HG03342 (cell line): Measurements from ENCODE around the gene DTX2.
A peak's percentile ranks its signal among the peaks of the same experiment; 100 is the strongest.
"Not testable (repeated sequence)": the region's sequence is repeated elsewhere in the genome, so short reads cannot be mapped to it uniquely, and the experiment has no call there.

Experiments
- ATAC-seq: cut with Tn5 transposase; IDR thresholded peaks from one replicate; pipeline ENCODE4 v1.9.1; 2021; ENCODE audit warnings: mild to moderate bottlenecking, moderate library complexity; ENCODE audit not compliant: unreplicated experiment

Gene DTX2

DNA sequence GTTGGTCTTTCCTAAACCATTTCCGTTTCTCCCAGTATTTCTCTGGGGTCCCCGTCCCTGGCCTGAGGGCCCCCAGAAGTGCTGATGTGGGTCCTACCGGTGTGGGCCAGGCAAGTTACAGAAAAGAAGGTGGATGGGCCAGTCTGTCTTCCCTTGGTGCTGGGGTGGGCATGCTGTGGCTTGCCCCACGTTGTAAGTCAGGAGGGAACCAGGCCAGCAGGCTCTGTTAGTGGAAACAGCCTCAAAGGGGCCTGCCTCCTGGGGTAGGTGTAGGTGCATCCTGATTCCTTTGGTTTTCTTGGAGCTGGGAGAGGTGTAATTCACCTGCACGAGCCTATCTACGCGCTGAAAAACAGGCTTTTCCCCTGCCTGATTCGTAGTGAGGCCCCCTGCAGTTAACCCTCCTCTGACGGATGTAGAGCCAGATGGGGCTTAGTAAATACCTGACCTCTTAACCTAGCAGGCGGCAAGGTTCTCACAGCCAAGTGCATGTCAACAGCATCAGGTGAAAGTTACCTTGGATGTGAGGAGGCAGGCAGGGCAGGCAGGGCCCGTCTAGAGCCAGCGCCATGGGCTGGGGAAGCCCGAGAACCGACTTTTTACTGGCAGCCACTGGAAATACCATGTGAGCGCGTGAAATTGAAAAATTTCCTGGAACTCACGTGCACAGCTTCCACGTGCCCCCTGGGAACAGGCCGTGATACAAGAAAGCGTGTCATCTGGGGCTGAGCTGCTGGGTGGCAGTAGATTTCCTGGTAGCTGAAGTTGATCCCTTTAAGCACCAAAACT is 24.5 kb downstream of the DTX2 start:
- peak; percentile 5 for ATAC-seq

DNA sequence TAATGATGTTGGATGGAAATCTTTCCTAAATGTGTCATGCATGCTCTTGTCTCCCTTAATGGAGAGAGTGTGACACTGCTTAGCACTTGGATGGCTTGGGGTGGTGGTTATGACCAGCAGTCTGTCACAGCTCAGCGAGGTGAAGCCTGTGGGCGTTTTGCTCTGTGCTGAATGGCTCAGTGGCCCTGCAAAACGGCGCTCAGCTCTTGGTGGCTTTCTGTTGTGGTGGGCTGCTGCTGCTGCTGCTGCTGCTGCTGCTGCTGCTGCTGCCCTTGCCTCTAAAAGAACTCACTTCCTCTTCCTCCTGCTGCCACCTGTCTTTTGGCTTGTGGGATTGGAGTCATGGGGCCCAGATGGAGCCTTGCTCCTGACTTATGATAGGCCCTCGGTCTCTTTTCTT is 25.1 kb downstream of the DTX2 start:
- peak; percentile 98 for ATAC-seq

DNA sequence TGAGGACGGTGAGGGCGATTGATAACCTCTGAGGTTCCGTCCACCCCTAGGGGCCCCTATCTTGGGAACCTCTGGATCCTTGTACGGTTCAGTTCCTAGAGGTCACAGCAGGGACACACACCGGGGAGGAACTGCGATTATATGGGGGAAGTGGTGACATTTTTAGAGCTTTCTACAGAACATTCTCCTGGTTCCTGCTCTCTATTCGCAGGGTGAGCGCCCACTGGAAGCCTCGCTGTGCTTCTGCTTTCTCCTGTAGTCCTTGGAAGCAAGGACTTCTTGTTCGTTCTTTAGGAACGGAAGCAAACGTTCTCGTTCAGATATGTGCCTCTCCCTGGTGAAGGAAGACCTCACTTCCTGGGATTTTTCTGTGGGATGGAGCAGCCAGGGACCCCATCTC is 26.5 kb downstream of the DTX2 start:
- ATAC-seq, result not testable (repeated sequence)

DNA sequence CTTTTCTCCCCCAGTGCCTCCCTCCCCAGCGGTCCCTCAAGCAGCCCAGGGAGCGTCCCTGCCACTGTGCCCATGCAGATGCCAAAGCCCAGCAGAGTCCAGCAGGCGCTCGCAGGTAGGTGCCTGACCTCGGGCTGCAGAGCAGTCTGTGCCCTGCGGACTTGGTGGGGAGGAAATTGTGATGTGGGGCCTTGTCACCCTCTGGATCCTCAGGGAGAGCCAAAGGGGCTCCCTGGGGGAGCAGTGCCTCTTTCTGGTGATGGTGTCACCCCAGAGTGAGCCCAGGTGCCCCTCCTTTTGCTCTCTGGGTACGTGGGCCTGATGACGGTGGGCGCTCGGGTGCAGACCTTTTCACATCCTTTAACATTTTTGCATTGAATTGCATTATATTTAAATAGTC is 30.6 kb downstream of the DTX2 start:
- not testable (repeated sequence) for ATAC-seq

DNA sequence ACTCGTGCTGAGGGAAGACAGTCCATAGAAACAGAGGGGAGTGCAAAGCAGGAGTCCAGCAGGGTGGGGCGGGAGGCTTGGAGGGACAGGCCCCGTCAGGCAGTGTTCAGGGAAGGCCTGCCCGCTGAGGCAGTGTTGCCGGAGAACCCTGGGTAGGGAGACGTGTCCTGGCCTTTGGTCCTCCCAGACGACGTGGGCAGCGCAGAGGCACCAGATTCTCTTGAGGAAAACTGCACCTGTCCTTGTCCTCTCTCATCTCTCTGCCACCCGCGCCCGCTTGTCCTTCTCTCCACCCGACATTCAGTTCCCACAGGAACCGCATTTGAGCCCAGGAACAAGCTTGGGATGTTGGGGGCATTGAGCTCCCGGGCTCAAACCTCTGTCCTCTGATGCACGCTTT is 34.2 kb downstream of the DTX2 start:
- ATAC-seq, result not testable (repeated sequence)

DNA sequence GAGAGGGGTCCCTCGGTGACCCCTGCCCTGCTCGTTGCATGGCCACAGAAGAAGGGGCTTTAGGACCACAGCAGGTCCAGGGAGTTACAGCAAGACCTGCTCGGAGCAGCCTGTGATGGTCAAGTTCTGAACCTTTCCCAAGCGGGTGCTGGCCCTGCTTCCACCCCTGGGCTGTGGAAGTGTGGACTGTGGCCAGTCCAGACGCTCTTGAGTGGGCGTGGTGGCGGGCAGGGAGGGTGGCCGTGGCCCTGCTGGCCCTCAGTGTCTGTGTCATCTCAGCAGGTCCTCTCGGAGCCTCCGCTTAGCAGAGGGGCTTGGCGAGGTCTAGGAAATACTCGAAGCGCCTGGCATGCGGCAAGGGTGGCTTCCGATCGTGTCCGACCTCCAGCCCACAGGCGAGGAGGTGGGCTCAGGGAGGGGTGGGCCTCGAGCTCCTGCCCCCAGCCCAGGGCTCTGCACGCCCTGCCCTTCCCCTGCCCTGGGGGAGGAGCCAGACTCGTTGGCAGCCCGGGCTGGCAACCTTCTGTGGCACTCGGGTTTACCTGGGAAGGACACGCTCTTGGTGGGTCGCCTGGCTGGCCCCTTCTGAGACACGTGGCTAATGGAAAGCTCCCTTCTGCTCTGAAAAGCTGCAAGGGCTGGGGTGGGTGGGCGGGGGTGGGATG is 36.5 kb downstream of the DTX2 start:
- not testable (repeated sequence) for ATAC-seq

DNA sequence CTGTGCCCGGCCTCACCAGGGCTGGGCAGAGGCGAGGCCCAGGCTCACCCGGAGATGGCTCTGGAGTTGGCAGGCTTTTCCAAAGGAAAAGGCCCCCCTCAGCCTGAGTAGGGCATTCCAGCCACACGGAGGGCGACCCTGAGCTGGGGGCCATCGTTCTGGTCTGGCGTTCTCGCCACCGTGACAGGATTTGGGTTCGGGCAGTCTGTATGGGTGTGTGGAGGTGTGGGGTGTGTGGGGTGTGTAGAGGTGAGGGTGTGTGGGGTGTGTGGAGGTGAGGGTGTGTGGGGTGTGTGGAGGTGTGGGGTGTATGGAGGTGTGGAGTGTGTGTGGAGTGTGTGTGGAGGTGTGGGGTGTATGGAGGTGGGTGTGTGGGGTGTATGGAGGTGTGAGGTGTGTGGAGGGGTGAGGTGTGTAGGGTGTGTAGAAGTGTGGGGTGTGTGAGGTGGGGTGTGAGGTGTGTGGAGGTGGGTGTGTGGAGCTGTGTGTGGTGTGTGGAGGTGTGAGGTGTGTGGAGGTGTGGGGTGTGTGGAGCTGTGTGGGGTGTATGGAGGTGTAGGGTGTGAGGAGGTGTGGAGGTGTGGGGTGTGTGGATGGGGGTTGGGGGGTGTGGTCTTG is 37.2 kb downstream of the DTX2 start:
- ATAC-seq, result not testable (repeated sequence)

DNA sequence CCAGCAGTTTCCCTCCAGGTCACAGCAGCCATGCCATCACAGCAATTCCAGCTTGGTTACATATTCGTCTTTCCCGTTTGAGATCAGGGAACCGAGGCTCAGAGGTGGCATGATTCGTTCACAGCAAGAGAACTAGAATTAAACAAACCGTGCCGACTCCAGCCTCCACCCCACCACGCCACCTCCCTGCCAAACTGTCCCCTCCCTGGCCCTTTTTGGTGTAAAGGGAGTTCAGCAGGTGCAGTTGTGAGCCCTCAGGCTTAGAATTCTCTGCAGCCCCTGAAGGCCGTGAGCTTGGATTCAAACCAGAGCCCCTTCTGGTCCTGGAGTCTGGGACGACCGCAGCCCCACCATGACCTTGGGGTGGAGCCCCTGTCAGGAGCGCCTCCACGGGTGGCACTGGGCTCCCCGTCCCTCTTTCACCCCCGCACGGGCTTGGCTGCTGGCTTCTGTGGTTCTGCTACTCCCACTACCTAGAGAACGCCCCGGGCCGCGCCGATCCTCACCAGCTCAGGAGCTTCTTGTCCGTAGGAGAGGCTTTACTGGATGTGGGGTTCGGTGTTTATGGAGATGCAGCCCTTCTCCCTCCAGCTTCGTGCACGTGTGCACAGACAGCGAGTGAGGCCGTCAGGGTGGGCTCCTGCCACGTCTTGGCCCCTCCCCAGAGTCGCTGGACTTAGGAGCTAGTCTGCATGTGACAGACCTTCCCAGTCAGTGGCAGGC is 37.9 kb downstream of the DTX2 start:
- ATAC-seq, result not testable (repeated sequence)

DNA sequence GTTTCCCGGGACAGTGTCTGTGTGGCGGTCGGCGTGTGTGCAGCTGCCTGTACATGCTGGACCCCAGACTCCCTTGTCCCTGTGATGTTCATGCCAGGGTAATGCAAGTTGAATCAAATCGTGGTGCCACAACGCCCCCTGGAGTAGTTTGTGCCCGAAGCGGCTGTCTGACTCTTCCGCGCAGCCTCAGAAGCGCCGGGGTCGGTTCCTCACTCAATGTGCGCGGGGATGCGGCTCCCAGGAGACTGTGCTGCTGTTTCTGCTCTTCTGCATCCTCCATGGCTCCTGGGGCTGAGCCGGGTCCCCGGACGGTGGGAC is 38.4 kb downstream of the DTX2 start:
- ATAC-seq, result not testable (repeated sequence)

DNA sequence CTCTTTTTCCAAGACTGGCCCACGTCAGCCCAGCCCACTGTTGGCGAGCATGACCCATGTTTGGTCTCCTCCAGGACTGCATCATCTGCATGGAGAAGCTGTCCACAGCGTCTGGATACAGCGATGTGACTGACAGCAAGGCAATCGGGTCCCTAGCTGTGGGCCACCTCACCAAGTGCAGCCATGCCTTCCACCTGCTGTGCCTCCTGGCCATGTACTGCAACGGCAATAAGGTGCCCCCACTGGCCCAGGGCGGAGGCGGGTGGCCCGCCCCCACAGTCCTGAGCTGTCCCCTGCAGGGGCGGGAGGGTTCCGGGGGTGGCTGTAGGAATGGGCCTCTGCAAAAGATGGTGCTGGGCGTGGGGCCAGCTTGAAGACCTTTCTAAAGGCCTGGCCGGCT is 40.7 kb downstream of the DTX2 start:
- ATAC-seq, result not testable (repeated sequence)

DNA sequence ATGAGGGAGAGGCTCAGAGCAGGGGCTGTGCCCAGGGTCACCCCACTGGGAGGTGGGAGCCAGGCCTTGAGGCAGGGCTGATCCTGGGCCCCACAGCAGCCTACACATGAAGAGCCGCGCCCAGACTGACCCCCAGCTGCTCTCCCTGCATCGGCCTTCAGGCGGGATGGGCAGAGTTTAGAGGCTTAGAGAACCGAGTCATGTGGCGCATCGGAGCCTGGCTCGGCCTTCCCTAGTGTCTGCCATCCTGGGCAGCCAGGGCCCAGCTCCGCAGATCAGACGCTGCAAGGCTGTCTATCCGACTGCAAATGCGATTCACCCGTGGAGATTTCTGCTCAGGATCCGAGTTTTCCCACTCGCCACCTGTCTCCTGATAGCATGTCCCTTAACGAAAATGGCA is 41.3 kb downstream of the DTX2 start:
- ATAC-seq, result not testable (repeated sequence)

DNA sequence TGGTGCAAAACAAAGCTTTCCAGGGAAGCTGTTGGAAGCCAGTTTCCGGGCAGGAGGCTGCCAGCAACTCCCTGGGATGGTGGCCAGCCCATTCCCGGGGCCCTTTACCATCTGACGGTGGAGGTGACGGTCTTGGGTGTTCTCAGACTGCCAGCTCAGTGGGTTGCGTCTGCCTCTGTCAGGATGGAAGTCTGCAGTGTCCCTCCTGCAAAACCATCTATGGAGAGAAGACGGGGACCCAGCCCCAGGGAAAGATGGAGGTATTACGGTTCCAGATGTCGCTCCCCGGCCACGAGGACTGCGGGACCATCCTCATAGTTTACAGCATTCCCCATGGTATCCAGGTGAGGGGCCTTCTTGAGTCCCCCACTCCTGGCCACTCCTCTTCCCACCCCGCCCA is 41.7 kb downstream of the DTX2 start:
- not testable (repeated sequence) for ATAC-seq

DNA sequence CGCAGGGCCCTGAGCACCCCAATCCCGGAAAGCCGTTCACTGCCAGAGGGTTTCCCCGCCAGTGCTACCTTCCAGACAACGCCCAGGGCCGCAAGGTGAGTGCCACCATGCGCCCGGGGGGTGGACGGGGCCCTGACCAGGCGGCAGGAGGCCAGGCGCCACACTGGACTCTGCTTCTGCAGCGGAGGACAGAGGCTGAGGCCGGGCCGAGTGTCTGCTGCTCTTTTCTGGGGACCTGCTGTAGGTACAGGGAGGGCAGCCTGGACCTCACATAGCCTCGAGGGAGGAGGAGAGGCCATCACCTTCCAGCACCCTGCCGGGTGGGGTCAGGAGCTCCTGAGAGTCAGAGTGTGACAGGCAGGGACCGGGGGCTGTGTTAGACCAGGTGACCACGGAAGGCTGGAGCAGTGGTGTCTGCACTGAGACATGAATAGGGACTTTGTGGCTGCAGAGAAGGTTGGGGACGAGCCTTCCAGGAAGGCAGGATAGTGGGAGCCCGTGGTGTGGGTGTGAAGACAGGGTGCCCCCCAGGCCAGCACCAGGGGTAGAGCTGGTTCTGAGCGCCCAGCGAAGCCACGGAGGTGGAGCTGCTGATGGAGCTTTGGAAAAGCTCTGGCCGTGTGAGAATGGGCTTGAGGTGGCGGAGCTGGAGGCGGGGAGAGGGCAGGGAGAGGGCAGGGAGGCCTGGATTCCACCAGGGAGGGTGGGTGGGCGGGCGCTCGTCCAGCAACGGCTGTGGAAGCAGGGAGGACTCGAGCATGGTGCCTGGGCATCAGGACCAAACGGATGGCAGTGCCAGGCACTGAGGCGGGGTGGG is 43.0 kb downstream of the DTX2 start:
- ATAC-seq, result not testable (repeated sequence)

DNA sequence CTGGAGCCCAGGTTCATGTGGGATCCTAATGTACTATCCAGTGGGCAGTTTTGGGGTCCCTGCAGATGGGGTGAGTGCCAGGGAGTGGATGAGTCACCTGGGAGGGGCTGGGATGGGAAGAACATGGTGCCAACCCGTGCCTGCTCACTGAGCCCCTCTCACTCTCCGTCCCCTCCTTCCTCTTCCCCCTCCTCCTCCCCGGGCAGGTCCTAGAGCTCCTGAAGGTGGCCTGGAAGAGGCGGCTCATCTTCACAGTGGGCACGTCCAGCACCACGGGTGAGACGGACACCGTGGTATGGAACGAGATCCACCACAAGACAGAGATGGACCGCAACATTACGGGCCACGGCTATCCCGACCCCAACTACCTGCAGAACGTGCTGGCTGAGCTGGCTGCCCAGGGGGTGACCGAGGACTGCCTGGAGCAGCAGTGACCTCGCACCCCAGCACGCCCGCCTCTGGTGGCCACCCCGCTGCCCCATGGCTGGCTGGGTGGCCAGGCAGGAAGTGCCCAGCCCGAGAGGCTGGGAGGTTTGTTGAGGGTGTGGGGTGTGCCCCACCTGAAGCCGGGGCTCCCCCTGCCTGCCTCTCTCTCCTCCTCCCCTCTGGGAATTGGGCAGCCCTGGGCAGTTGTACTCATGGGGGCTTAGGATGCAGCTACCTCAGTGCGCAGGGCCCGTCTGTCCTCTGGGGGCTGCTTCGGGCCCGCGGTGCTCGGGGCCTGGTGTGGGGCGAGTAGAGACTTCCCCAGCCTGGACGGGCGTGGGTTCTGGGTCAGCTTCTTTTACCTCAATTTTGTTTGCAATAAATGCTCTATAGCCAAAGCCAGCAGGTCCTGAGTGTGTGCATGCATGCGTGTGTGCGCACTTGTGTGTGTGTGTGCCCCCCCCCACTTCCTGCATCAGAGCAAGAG is 43.9 kb downstream of the DTX2 start:
- no peak for ATAC-seq

DNA sequence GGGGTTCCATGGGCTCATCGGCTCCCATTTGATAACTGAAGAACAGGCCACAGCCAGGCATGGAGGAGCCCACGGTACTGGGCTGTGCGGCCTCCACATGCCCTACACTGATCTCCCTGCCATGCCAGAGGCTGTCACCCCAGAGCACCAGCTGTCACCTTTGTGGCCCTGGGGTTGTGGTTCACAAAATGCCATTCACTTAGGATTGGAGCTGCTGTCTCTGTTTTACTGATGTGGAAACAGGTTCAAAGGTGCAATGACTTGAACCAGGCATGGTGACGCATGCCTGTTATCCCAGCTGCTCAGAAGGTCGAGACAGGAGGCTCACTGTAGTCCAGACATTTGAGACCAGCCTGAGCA is 44.6 kb downstream of the DTX2 start:
- ATAC-seq, result no peak

DNA sequence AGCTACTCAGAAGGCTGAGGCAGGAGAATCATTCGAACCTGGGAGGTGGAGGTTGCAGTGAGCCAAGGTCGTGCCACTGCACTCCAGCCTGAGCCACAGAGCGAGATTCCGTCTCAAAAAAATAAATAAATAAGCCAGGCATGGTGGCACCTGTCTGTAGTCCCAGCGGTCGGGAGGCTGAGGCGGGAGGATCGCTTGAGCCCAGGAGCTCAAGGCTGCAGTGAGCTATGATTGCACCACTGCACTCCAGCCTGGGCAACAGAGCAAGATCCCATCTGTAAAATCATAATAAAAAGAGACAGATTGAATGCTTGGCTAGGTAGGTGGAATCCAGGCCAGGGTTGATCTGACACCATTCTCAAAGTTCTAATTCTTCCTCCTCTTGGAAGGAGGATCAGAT is 45.1 kb downstream of the DTX2 start:
- not testable (repeated sequence) for ATAC-seq

DNA sequence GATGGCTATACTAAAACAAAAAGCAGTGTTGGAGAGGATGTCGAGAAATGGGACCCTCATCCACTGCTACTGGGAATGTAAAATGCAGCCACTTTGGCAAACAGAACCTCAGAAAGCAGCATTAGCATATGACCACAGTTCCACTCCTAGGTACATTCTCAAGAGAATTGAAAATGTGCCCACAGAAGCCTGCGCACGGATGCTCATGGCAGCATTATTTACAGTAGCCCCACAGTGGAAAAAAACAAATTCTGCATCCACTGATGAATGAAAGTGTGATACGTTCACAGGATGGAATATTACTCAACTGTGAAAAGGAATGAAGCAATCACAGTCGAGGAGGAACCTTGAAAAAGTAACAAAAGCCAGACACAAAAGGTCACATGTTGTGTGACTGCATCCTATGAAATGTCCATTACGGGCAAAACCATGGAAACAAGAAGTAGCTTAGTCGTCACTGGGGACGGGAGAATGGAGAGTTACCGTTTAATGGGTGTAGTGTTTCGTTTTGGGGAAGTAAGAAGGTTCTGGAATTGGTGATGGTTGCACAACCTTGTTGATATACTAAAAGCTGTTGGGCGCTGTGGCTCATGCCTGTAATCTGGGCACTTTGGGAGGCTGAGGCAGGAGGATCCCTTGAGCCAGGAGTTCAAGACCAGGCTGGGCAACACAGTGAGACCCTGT is 46.4 kb downstream of the DTX2 start:
- ATAC-seq, result no peak

DNA sequence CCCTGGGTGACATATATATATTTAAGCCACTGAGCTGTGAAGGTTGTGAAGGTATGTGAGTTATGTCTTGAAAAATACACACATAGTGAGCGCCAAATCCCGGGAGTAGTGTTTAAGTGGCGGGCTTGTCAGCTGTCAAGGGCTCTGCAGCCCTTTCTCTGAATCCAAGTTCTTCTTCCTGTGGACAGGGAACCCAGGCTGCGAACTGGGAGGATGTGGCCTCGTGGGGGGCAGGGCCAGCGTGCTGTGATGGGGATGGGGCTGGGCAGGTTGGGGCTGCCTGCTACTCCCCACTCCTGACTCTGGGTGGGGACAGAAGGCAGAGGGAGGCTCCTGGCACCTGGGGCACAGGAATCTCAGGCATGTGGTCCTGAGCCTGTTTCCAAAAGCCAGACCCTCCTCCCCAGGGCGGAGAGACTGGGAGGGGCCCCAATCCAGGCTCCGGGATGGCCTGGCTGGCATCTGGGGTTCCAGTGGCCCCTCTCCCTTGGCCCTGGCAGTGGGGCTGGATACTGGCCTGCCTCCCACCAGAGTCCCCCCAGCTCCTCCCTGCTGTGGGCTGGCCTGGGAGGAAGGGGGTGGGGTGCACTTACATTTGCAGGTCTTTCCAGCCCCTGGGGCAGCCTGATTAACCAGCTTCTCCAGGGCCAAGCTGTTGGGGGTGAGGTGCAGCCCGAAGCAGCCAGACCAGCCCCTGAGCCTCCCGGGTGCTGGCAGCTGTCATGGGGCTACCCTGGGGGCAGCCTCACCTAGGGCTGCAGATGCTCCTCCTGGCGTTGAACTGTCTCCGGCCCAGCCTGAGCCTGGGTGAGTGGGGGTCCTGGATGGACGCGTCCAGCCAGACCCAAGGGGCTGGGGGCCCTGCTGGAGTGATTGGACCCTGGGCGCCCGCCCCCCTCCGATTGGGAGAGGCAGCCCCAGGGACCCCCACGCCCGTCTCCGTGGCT is 48.7 kb downstream of the DTX2 start, which contains the start of gene UPK3B:
Gene UPK3B (plus strand): TSS at position 622 of the 947 bp plus-strand sequence. CDS start 101 bp downstream, at position 723.
- no peak for ATAC-seq
